Posterior cingulate gyrus (tissue), 11 donors: ENCODE measurements around the gene LINGO3.

Experiments used
- DNase-seq, 10 donors: peaks; one replicate each; pipeline versions ENCODE4 v3.0.0 to v3.0.0-alpha.2; 2020 to 2021; ENCODE audit warnings: mixed read lengths in 3 of 10
- intact Hi-C: fragments of 100-400 bp; cut with DNase I; formaldehyde crosslinking; loops from one replicate; pipeline ENCODE4 v1.15.1; 2023

The LINGO3 gene

GRCh38 chr19:2329149-2329478 is 21.2 kb upstream of the LINGO3 start:
- intact Hi-C loops, result no loop called here
- DNase-seq, result no peak

GRCh38 chr19:2328401-2329148 is 20.6 kb upstream of the LINGO3 start, which contains the start of the genes LSM7 and SPPL2B:
TSS of gene LSM7 (minus strand) at chr19:2328586. CDS start at chr19:2328566, 20 bp downstream.
TSS of gene SPPL2B (plus strand) at chr19:2328684. CDS start at chr19:2328710, 26 bp downstream.
- peak; percentile 85 to 98 (median 90) for DNase-seq
- intact Hi-C loops, result no loop called here

GRCh38 chr19:2327773-2328400 is 19.9 kb upstream of the LINGO3 start:
- DNase-seq, result no peak

GRCh38 chr19:2326699-2327360 is 18.9 kb upstream of the LINGO3 start:
- intact Hi-C loops, result no loop called here
- no peak for DNase-seq

More at GRCh38 chr19:2327773-2328400, 19.9 kb upstream of the LINGO3 start:
- intact Hi-C loops, result no loop called here

GRCh38 chr19:2325281-2326046 is 17.5 kb upstream of the LINGO3 start:
- DNase-seq, result peak in 1 of 10 donors; percentile 84
- intact Hi-C loops, result no loop called here

GRCh38 chr19:2324220-2324948 is 16.4 kb upstream of the LINGO3 start:
- intact Hi-C loops, result no loop called here
- DNase-seq, result peak in 1 of 10 donors; percentile 67

- no peak for DNase-seq
- intact Hi-C loops, result no loop called here
Measured at GRCh38 chr19:2323707-2324106, 15.8 kb upstream of the LINGO3 start.

- DNase-seq, result no peak
- intact Hi-C loops, result no loop called here
Measured at GRCh38 chr19:2321565-2322283, 13.8 kb upstream of the LINGO3 start.

GRCh38 chr19:2320939-2321338 is 13.0 kb upstream of the LINGO3 start:
- DNase-seq, result no peak
- intact Hi-C loops, result no loop called here

GRCh38 chr19:2320049-2320448 is 12.1 kb upstream of the LINGO3 start:
- no peak for DNase-seq
- intact Hi-C loops, result no loop called here

- intact Hi-C loops, result loop anchor here (5.0 kb wide), 1 partner anchor 42 kb away; no protein-coding TSS in a partner anchor
- no peak for DNase-seq
Measured at GRCh38 chr19:2319551-2319950, 11.6 kb upstream of the LINGO3 start.

- no peak for DNase-seq
- intact Hi-C loops, result loop anchor here (5.0 kb wide), 1 partner anchor 42 kb away; no protein-coding TSS in a partner anchor
Measured at GRCh38 chr19:2318923-2319322, 11.0 kb upstream of the LINGO3 start.

- no peak for DNase-seq
- intact Hi-C loops, result loop anchor here (1.0 to 5.0 kb wide), 2 partner anchors 40 to 161 kb away; no protein-coding TSS in a partner anchor
Measured at GRCh38 chr19:2317756-2318155, 9.8 kb upstream of the LINGO3 start.

- intact Hi-C loops, result loop anchor here (1.0 to 5.0 kb wide), 2 partner anchors 40 to 161 kb away; no protein-coding TSS in a partner anchor
- no peak for DNase-seq
Measured at GRCh38 chr19:2317300-2317699, 9.3 kb upstream of the LINGO3 start.

GRCh38 chr19:2315818-2316353 is 7.9 kb upstream of the LINGO3 start:
- DNase-seq, result peak in 9 of 10 donors; percentile 54 to 95 (median 74)
- intact Hi-C loops, result loop anchor here (1.0 to 5.0 kb wide), 2 partner anchors 39 to 80 kb away; partner anchors contain the start of genes PLEKHJ1 and SF3A2

GRCh38 chr19:2315121-2315817 is 7.3 kb upstream of the LINGO3 start:
- intact Hi-C loops, result loop anchor here (5.0 kb wide), 1 partner anchor 38 kb away; no protein-coding TSS in a partner anchor
- DNase-seq, result no peak

- no peak for DNase-seq
- intact Hi-C loops, result no loop called here
Measured at GRCh38 chr19:2312820-2313501, 5.0 kb upstream of the LINGO3 start.
